HG03469 (cell line): ENCODE results near the gene DOK1.

Experiments used
- ATAC-seq: cut with Tn5 transposase; IDR thresholded peaks from one replicate; pipeline ENCODE4 v1.9.1; 2021; ENCODE audit warnings: mild to moderate bottlenecking, moderate library complexity, moderate number of reproducible peaks; ENCODE audit not compliant: unreplicated experiment

The DOK1 gene

DNA sequence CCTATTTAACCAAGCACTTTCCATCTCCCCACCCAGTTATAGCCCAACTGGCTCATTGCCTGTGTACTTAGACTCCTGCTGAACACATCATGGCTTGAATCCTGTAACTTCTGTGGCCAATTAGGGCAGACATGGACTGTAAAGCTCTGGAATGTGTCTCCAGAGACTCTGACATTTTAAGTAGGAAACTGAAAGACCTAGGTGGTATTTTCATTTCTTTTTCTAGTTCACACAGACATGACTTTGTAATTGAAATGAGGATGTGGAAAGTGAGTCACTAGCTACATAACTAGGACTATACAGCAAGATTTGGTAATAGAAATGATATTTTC, 12.2 kb downstream of the DOK1 start:
- no peak for ATAC-seq

GRCh38 chr2:74567881-74568280, 13.4 kb downstream of the DOK1 start:
- no peak for ATAC-seq

GRCh38 chr2:74569686-74570085, 15.2 kb downstream of the DOK1 start:
- ATAC-seq, result no peak

DNA sequence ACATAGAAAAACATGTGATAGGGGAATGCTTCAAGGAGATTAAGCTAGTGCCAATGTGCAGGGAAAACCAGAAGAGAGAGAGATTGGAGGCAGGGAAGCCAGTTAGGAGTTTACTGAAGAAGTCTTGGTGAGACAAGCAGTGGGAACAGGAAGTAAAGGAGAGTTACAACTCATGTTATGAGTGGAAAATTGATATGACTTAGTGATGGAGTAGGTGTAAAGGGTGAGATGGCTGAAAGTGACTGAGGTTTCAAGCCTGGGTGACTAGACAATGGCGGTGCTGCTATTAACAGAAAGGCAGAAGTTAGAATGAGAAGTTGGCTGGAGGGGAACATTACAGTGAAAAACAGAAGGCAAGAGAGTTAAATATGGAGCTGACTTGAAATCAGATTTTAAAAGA, 16.5 kb downstream of the DOK1 start:
- peak; percentile 53 for ATAC-seq

DNA sequence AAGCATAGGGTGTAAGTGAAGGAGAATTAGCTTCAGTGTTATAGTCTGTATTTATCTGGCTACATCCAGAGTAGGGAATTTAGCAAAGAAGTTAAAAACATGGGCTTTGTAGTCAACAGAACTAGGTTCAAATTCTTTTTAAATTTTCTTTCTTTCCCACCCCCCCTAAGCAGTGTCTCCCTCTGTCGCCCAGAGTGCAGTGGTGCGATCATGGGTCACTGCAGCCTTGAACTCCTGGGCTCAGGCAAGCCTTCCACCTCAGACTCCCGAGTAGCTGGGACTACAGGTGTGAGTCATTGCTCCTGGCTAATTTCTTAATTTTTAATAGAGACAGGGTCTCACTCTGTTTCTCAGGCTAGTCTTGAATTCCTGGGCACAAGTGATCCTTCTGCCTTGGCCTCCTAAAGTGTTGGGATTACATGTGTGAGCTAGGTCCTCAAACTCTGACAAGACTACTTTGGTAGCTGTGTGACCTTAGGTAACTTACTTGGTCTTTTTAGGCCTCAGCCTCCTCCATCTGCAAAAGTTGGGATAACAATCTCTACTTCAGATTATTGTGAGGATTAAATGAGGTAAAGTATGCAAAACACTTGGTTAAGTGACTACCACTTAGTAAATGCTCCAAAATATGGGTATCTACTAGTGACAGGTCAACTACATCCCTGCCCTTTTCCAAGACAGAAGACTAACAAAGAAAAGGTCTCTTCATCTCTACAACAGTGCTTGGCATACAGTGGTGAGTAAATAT, 17.8 kb downstream of the DOK1 start:
- no peak for ATAC-seq

- ATAC-seq, result no peak
These were observed 19.4 kb downstream of the DOK1 start for GRCh38 chr2:74573747-74574562.

DNA sequence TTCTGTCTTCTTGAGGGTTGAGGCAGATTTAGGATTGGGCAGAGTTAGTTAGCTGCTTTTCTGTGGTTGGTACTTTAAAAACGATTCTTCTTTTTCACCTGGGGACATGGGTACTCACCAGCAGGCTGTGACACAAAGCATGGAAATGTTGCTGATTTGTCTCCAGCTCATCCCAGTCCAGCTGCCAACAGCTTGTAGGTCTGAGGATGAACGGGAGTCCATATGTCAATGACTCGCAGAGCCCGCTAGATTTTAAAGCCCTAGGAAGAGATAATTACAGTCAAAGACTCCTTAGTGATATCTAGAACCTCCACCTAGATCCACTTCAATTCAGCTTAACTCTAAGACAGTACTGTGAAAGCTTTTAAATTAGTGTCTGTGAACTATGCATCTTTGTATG, 20.8 kb downstream of the DOK1 start:
- no peak for ATAC-seq

GRCh38 chr2:74576211-74576862, 21.8 kb downstream of the DOK1 start:
- ATAC-seq, result no peak

- no peak for ATAC-seq
These were observed 22.3 kb downstream of the DOK1 start for GRCh38 chr2:74576863-74577229.

GRCh38 chr2:74577448-74577847, 22.9 kb downstream of the DOK1 start:
- ATAC-seq, result no peak

- no peak for ATAC-seq
These were observed 23.9 kb downstream of the DOK1 start for GRCh38 chr2:74578408-74578807.

- no peak for ATAC-seq
These were observed 26.9 kb downstream of the DOK1 start for GRCh38 chr2:74581463-74581862.

DNA sequence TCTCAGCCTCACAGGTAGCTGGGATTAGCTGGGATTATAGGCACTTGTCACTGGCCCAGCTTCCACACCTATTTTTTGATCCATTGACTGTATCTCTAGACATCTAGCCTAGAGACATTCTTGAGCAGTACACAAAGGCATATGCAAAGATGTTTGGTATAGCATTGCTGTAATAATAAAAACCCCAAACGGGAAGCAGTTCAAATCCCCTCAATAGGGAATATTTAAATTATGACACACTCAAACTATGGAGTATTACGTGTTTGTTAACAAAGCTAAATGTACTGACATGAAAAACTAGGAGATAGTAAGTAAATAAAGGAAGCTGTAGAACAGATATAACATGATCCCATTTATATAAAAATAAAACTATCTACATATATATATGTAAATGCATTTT, 27.7 kb downstream of the DOK1 start:
- ATAC-seq, result no peak

- no peak for ATAC-seq
These were observed 29.0 kb downstream of the DOK1 start for GRCh38 chr2:74583504-74583903.

DNA sequence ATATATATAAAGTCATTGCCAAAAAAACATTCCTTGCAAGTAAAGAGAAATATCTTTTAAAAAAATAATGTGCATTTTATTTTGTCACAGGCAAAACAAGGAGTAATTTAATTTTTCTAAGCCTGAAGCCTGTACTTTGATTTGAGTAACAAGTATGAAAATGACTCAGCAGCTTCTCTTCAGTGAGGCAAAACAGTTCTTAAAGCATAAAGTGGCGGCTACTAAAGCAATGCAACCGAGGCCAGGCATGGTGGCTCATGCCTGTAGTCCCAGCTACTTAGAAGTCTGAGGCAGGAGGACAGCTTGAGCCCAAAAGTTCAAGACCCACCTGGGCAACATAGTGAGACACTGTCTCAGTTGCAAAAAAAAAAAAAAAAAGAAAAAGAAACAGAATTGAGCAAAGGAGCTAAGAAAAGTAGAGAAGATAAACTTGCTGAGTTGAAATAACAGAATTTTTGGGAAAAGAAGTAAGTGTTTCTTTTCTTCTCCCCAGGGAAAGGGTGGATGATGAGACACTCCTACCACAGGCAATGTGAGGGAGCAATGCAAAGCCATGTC, 29.6 kb downstream of the DOK1 start:
- ATAC-seq, result no peak

DNA sequence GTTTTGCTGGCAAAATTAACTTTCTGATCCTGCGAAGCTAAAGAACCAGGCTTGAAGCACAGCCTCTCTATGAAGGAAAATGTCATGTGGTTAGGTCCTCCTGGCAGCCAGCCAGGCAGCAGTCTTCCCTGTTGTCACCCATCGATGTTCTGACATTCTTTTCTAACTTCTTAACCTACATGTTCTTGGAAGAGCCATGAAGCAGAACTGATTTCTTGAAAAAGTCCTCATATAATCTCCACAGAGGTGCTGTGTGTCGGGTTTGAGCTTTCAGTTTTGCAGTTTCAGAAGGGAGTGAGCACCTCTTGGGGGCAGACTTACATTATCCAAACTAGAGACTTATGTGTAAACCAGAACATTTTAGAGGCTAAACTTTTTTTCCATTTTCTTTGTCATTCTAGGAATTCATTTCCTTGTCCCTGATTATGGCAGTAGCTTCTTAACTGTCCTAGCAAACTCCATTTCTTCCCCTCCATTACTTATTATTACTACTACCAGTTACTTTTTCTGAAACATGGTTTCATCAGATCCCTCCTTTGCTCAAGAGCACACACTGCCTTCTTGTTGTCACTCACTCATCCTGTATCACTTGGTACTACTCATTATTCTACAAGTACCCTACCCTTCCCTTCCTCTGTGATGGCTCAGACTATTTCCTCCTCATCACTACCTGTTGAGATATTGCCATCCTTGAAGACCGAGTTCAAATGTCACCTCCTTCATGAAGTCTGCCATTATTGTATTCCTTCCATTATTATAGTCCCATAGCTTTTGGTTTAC, 31.1 kb downstream of the DOK1 start:
- no peak for ATAC-seq

DNA sequence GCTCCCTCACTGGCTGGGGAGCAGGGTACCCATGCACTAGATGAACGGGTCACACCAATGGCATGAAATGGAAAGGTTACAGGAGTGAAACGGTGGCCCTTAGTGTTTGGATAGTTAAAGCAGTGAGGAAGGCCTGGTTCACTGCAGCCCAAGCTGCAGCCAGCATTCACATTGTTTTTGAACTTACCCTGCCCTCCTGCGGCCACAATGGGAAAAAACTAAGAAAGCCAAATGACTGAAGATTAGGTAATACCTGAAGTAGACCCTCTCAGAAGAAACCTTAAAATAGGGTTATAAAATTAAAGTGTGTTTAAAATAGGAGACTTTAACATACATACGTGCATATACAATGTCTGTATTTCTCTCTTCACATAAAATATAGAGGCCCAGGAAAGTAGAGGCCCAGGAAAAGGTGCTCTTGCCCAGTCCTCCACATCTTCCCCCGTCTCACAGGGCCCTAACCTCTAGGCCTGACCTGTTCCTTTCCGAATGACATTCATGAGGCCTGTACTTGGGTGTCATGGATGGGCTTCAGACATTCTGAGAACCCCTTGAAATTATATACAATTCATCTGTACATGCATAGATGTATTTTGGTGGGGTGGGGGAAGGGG, 33.3 kb downstream of the DOK1 start:
- no peak for ATAC-seq

DNA sequence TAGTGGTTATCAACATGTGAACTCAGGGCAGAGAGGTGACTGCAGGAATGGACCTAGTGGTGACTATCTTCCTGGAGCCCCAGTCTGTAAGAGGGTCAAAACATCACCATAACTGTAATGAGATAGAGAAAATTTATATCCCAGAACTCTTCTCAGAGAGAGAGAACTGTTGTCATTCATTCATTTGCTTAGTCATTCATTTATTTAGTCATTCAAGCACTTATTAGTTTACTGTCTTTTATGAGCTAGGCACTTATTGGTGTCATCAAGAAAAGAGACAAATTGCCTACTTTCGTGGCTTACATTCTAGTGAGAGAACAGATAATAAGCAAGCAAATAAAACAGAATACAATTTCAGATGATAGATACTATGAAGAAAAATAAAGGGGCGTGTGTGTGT, 34.1 kb downstream of the DOK1 start:
- ATAC-seq, result no peak

- ATAC-seq, result no peak
These were observed 39.6 kb downstream of the DOK1 start for GRCh38 chr2:74593826-74594772.
